CMK (cell line): ENCODE measurements around the gene RHBDF2.

Experiments
- DNase-seq: peaks from one replicate; pipeline ENCODE4 v3.0.0-alpha.2; 2010; ENCODE audit warnings: low read depth

The RHBDF2 gene

GRCh38 chr17:76437467-76438402, 63.5 kb downstream of the RHBDF2 start:
- no peak for DNase-seq

DNA sequence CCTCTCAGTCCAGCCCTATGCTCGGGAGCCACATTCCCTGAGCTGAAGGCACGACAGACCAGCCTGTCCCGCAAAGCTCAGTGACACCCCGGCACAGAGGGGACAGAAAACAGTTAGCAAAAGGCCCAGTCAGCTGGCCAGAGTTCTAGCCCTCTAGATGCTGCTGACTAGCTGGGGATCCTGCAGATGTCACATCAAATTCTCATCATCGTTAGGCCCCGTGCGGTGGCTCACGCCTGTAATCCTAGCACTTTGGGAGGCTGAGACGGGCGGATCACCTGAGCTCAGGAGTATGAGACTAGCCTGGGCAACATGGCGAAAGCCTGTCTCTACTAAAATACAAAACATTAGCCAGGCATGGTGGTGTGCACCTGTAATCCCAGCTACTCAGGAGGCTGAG, 65.5 kb downstream of the RHBDF2 start:
- no peak for DNase-seq

DNA sequence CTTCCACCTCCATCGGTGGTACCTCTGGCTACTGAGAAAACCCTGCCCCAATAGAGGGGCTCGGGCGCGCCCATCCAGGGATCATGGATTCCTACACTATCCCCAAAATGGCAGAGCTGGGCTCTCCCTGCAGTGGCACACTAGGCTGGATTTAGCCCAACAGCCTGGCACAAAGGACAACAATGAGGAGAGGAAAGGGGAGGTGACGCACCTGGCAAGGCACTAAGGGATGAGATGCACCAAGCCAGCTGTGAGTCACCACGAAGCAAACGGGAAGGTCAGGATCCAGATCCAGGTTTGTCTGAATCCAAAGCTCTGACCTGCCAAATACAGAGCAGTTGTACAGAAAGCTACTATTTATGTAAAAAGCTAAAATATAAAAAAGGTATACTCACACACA, 66.4 kb downstream of the RHBDF2 start:
- DNase-seq = no peak

GRCh38 chr17:76433693-76434092, 67.5 kb downstream of the RHBDF2 start:
- DNase-seq = no peak

DNA sequence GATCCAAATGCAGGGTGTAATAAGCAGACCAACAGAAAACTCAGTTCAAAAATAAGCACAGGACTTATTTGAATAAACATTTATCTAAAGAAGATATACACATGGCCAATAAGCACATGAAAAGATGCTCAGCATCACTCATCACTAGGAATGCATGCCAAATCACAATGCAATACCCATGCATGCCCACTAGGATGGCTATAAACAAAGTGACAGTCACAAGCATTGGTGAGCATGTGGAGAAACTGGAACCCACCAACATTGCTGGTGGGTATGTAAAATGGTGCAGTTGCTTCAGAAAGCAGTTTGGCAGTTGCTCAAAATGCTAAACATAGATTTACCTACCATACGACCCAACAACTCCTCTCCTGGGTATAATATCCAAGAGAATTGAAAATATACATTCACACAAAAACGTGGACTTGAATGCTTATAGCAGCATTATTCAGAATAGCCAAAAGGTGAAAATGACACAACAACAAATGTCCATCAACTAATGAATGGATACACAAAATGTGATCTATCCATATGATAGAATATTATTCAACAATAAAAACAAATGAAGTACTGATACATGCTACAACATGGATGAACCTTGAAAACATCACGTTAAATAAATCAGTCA, 68.4 kb downstream of the RHBDF2 start:
- DNase-seq = no peak

DNA sequence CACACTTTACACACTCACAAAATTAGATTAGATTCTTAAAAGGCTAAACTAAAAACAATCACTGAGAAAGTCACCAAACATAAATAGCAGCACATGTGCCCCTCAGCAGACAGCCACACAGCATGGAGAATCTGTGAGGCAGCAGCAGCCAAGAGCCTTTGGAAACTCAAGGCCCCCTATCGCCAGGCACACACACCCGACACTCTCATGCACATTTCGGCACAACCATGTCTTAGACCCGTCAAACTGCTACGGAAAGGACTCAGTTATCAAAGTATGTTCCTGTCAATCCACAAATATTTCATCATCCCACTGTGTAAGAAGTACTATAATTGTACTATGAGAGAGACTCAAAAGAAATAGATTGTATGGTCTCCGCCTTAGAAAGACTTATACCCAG, 69.2 kb downstream of the RHBDF2 start:
- no peak for DNase-seq

DNA sequence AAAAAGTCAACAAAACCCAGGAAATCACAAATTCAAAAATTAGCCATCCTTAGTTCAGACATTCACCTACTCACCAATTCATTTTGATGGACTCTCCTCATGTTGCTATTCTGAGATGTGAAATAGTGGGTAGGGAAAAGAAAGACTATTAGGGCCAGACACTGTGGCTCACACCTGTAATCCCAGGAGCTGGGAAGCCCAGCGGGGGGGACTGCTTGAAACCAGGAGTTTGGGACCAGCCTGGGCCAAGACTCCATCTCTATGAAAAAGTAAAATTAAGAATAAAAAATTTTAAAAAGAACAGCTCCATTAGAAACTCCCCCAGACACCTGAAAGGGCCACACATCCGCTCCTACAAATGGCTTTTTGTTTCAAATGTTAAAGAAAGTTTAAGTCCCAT, 69.7 kb downstream of the RHBDF2 start:
- DNase-seq = no peak

DNA sequence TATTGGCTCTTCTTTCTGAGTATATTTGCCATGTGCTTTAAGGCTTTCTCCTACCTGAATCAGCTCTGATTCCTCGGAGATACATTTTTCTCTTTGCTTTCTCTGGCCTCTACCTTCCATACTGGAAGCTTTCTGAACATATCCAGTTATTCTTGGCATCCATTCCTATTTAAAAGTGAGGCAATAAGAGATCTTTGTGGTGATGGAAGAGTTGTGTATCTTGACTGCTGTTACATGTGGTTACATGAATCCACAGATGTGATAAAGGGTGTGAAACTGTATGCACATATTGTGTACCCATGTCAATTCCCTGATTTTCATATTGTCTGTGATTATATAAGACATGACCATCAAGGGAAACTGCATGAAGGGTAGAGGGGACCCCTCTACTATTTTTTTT, 72.7 kb downstream of the RHBDF2 start:
- DNase-seq = no peak

DNA sequence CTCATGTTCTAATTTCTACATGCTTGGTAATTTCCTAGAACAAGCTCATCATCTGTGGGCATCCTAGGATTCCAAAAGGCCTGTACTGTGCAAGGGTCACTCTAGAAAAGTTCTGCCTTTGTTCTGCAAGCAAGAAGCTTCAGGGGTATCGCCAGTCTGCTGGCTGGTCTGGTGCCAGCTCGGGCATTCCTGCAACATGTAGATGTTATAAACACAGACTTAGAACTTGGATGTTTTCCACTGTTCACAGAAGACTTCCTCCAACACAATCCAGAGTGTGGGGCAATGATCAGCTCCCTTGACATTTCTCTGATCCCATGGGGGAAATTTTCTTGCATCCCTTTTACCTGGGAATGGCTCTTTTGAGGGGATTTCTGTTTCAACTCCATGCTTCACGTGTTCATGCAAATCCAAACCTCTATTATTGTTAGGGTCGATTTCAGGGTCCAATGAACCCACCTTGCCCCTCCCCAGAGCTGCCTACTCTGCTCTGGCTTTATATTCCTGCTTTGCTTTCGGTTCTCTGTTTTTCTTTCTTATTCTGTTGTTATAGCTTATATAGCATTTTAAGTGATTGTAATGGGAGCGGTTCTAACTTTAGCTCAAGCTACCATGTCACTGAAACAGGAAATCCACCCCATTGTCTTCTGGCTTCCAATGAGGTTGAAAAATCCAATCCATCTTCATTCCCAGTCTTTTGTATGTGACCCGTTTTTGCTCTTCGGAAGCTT, 73.6 kb downstream of the RHBDF2 start:
- no peak for DNase-seq

GRCh38 chr17:76426853-76427252, 74.4 kb downstream of the RHBDF2 start:
- no peak for DNase-seq

GRCh38 chr17:76422860-76423259, 78.4 kb downstream of the RHBDF2 start:
- no peak for DNase-seq

DNA sequence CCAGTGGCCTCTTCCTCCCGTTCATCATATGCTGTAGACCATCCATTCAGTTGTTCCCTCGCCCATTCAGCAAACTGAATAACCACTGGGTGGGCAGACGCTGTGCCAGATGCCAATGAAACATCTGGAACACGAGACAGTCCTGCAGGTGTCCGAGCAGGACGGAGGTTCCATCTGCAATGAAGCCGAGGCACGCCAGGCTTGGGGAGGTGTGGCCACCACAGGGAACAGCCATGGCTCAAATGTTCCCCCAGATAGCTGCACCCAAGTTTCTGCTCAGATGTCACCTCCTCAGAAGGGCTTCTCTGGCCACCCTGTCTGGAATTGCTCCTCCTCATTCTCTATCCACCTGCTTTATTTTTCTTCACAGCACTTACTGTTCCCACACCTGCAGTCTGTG, 78.8 kb downstream of the RHBDF2 start:
- DNase-seq = no peak

DNA sequence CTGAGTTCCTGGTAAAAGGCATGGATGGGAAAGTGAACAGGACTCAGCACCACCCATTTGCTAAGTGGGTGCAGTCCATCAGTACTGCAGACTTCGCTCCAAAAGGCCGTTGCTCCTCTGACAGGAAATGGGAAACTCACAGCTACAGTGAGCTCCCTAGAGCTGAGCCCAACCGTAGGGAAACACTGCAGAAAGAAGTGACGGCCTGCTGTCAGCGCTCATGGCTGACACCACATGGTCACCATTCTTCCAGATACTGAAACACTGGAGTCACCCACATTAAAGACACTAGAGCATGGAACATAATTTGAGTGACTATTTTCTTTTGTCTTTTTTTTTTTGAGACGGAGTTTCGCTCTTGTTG, 80.2 kb downstream of the RHBDF2 start:
- DNase-seq = no peak
